Measurements from ENCODE around the gene MATCAP1. TPM values are rescaled to one million over a fixed set of nuclear protein-coding genes. Genes with fewer than 3 reads are reported as not detected.
A peak's percentile ranks its signal among the peaks of the same experiment; 100 is the strongest.

Gene MATCAP1
- total and polyA plus RNA-seq, 2 of the 13 experiments (the other 11 are each of a cell fraction or from before 2014, with no cell fraction given) = 11.2 to 24.5 TPM

- no peak for TF ChIP-seq PREB (CRISPR knock-in tag; IDR thresholded peaks at IDR 0.05)
- TF ChIP-seq KMT2A (CRISPR knock-in tag; IDR thresholded peaks at IDR 0.05) = no peak; the same call in 1 of the 2 replicates
- TF ChIP-seq ARID5B (CRISPR knock-in tag; IDR thresholded peaks at IDR 0.05) = peak; percentile 74
- peak; percentile 88 for TF ChIP-seq AKNA (CRISPR knock-in tag; IDR thresholded peaks at IDR 0.05; ENCODE audit: borderline replicate concordance)
- 0 out of 2 replicates have a peak, but pooled peaks have one; percentile 82 for TF ChIP-seq CC2D1A (CRISPR knock-in tag; IDR thresholded peaks at IDR 0.05)
- peak; percentile 74; the same call in 1 of the 2 replicates for TF ChIP-seq SNAPC4 (CRISPR knock-in tag; IDR thresholded peaks at IDR 0.05)
- no peak for TF ChIP-seq ADNP (CRISPR knock-in tag; IDR thresholded peaks at IDR 0.05)
- no peak for TF ChIP-seq ATF5 (CRISPR knock-in tag; IDR thresholded peaks at IDR 0.05; ENCODE audit: low read depth)
- TF ChIP-seq FOSL1 (CRISPR knock-in tag; IDR thresholded peaks at IDR 0.05; ENCODE audit: borderline replicate concordance) = no peak
Measured at GRCh38 chr16:67184995-67185650, 1.4 kb upstream of the MATCAP1 start (continued).

All from HepG2 (cell line).